Activated T-cell treated with anti-CD3 and anti-CD28 coated beads, Interleukin-2, amount 50 U/mL, for 48 hours (primary cell): Measurements from ENCODE around the gene SHOC2.
A peak's percentile ranks its signal among the peaks of the same experiment; 100 is the strongest.
"Not testable (repeated sequence)": the region's sequence is repeated elsewhere in the genome, so short reads cannot be mapped to it uniquely, and the experiment has no call there.

Source experiments
- DNase-seq, 2 experiments: peaks; one replicate each; pipeline ENCODE4 v3.0.0-alpha.2; 2020

The SHOC2 gene

DNA sequence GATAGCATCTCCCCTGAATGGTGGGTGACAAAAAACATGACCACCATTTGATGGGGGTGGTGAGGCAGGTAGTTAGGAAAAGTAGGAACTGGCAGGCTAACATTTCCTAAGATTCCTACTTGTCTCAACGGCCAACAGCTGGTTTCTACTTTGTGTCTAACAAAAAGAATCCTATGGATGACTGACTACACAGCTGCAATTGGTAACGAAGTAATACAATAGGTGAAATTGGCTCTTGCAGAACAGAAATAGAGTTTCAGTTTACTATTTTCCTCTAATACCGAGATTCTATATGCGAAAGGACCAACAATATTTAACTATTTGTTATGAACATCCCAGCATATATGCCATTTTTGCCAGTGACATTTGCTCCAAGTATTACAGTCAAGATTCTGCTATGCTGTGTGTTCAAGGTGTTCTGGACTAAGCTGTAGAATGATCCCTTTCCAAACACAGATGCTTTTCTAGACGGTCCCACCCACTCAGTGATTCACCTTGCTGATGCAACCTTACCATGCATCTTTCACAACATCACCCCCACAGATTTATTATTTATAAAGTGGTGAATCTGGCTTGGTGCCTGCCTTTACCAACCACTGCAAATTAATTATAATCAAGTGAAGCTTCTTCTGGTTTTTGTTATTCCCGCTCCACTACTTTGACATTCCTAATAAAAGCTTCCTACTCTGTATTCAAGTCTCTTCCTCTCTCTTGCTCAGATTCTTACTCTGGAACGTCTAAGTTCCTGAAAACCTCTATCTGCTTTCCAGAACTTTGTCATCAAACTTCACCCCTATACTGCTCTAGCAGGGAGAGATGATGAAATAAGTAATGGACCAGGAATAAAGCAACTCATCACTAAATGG lies 17.2 kb upstream of the SHOC2 start:
- peak in 1 of 2 experiments; percentile 46 for DNase-seq

DNA sequence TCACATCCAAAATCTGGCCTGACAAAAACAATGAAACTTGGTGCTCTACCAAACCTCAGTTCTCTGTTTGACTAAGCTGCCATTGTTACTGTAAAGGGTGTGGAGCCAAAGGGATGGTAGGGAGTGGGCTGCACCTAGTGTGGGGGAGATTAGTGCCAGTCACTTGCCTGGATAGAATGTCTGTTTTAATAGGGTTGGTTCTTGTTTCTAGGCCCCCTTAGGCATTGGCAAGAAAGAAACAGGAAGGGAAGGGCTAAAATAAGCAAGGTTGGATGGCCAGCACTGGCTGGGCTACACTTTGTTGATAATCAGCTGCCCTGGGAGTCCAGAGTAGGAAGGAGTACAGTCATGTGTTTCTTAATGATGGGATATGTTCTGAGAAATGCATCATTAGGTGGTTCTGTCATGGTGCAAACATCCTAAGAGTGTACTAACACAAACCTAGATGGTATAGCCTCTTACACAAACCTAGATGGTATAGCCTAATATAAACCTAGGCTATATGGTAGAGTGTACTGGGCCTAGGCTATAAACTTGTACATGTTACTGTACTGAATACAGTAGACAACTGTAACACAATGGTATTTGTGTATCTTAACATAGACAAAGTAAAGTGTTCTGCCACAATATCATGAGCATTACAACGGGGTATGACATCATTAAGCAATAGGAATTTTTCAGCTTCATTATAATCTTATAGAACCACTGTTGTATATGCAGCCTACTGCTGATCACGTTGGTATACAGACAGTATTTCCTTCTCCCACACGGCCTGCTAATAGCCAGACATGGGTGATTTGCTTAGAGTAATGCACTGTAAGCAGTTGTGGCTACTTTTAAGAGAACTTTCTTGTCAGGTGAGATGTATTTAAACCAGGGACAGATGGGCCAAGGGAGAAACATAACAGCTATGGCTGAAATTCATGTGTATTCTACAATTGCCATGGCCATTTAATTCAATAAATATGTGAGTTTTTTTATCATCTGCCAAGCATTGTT lies 15.8 kb upstream of the SHOC2 start:
- DNase-seq, result peak; percentile 33 to 42

- DNase-seq, result no peak
Observed at GRCh38 chr10:110910138-110910537, 9.3 kb upstream of the SHOC2 start.

DNA sequence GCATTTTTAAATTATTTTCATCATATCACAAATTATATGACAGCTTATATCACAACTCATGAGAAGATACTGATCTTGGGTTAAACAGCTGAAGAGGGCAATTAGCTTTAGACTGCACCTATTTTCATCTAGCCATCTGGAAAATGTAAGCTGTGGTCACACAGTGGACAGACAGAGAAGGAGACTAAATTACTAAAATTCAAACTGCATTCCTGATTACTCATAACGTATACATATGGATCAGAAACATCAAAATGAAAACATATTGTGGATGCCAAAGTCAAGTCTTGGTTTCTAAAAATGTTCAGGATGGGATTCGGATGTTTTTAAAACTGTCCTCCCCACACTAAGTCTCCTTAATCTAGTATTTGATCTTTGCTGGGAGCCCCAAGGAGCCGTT lies 7.0 kb upstream of the SHOC2 start:
- no peak for DNase-seq

DNA sequence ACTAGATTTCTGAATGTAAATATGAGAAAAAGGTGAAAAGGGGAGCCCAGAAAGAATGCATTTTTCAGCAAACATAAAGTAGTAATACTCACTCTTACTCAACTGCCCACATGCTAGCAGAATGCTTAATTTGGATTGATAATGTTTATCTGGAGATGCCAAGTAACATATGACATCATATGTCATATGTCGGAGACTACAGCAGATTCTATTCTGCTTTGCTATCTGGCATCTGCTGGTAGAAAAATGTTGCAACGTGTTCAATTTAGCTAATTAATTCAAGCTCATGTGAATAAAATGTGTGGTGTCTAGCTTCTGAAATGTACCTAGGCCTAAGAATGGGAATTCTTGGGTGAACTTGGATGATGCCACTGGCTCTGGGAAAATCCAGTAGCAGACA lies 5.0 kb upstream of the SHOC2 start:
- no peak for DNase-seq

GRCh38 chr10:110915035-110915434 lies 4.4 kb upstream of the SHOC2 start:
- no peak for DNase-seq

- DNase-seq, result not testable (repeated sequence)
Observed at GRCh38 chr10:110915600-110915999, 3.8 kb upstream of the SHOC2 start.

DNA sequence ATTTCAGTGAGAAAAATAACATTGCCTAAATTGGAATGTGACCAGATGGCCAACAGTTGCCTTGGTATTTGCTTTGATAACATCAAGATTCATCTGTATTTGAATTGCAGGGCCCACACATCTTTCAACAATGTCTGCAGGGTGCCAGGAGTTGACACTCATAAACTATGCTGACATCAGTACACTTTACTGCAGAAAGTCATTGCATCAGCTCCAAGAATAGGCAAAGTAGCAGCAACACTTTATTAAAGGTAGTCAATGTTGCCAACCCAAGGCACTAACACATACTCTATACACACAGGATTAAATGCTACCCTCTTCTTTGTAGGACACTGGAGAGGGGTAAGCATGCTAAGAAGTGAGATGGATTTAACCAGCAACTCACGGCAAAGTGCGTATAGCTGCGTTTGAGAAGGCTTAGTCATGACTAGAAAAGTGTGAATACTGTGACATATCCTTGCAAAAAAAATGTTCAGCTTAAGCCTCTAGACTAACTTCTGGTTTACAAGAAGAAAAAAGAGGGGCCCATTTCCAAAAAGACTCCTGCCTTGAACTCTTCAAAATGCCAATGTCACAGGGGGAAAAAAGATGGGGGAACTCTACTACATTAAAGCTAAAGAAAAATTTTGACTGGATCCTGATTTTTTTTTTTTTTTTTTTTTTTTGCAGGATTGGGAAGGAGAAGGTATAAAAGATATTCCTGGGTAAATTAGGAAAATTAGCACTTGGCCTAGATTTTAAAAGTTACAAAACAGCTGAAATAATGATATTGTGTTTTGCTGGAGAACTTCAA lies 2.7 kb upstream of the SHOC2 start:
- DNase-seq, result no peak

- DNase-seq, result peak in 1 of 2 experiments; percentile 94
Observed at GRCh38 chr10:110918269-110918642, 1.1 kb upstream of the SHOC2 start.

- DNase-seq, result peak in 1 of 2 experiments; percentile 90
Observed at GRCh38 chr10:110918643-110919348, 608 bp upstream of the SHOC2 start, which contains the start of gene BBIP1. BBIP1 (minus strand) TSS chr10:110919180; CDS start chr10:110918157, 1,023 bp downstream.

DNA sequence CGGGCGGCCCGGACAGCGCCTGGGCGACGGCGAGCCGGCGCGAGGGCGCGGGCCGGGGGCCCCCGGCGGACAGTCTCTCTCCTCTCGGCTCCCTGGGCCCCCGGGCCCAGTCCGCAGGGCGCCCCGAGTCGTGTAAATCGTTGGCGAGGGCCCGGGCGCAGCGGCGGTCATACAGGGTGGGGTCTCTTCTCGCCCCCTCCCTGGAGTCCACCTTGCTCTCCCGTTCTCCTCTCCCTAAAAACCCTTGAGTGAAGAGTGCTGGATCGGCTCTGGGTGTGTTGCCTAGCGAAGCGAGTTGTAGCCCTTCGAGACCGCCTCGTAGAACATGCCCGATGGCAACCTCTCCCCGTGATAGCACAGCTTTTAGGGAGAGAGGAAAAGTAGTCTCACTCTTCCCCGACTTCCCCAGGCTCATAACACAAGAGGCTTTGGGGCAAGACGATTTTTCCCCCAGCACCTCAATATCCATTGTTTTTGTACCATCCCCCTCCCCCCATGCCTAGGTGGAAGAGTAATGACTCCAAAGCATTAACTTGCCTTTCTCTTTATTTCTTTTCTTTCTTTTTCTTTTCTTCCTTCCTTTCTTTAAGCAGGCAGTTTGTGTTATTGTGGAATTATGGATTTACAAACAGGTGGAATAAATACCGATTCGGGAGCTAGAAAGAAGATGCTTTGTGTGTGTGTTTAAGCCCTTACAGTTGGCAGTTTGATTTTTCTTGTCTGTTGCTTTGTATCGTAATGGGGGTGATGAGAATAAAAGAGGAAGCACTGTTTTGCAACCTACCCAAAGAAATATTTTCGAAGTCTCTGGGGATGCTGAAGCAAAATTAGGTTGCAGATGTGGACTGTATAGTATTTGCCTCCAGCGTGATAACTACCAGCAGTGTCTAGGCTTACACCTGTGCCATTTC lies 822 bp downstream of the SHOC2 start:
- peak; percentile 55 to 58 for DNase-seq

DNA sequence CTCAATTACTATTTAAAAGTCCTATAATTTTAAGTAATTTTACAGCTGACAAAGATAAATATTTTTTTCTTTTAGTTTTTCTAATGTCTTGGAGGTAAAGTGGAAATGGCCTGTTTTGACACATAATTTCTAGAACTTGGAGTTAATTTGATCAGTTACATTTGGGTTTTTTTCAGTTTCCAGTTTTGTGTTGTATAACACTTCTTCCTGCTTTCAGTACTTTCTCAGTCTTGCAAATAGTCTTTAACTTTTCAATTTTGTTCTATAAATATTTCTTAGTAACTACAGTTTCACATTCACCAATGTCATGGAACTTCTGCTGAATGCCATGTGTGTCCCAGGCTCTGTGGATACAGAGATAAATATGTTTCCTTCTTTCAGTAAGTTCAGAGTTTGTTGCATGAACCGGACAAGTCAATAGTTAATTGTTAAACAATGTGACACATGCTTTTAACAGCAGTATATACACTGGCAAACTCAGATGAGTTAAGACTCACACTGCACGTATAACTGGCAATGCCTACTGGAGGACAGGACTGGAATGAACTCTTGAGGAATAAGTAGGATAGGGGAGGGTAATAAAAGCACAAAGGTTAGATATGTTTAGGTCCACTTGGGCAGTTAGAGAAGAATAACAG lies 4.6 kb downstream of the SHOC2 start:
- no peak for DNase-seq

DNA sequence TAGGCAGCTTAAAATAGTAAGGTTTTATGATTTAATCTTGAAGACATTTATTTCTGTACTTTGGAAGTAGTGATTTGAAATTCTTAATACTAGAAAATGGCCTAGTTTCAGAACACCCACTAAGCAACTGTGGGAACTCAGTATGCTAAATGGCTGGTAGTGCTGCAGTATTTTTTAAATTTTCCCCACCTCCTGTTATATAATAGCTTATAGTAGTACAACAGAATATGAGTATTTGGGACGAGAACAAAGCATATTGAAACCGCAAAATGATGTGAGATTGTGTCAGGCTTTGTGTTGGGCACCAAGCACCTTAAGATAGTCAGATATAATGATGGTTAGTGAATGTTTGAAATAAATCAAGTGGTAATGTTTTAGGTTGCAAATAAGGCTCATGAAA lies 8.1 kb downstream of the SHOC2 start:
- no peak for DNase-seq

- DNase-seq, result no peak
Observed at GRCh38 chr10:110931769-110932381, 12.5 kb downstream of the SHOC2 start.

- no peak for DNase-seq
Observed at GRCh38 chr10:110932505-110933180, 13.2 kb downstream of the SHOC2 start.

GRCh38 chr10:110936757-110937156 lies 17.4 kb downstream of the SHOC2 start:
- DNase-seq, result no peak

GRCh38 chr10:110939419-110939818 lies 20.0 kb downstream of the SHOC2 start:
- DNase-seq, result no peak

GRCh38 chr10:110944792-110945396 lies 25.5 kb downstream of the SHOC2 start:
- DNase-seq, result no peak

- DNase-seq, result no peak
Observed at GRCh38 chr10:110946496-110946895, 27.1 kb downstream of the SHOC2 start.
